PFSK-1 (cell line): ENCODE measurements around the gene PPP1R9A.

Experiments
- FOXP2 ChIP-seq: optimal IDR thresholded peaks from 2 replicates; pipeline ENCODE3; 2011; ENCODE audit warnings: borderline replicate concordance, control low read depth, inconsistent platforms; ENCODE audit not compliant: insufficient read depth; ENCODE audit errors: extremely low read length, extremely low read depth
- POLR2AphosphoS5 ChIP-seq: IDR thresholded peaks from 2 replicates; pipeline ENCODE4 v1.6.1; 2012; ENCODE audit warnings: low read depth, mild to moderate bottlenecking, control low read depth, low read length, moderate library complexity
- SIN3A ChIP-seq: IDR thresholded peaks from 2 replicates; pipeline ENCODE4 v1.6.1; 2012; ENCODE audit warnings: mild to moderate bottlenecking, low read length, moderate library complexity, borderline replicate concordance; ENCODE audit not compliant: insufficient read depth
- TAF1 ChIP-seq: IDR thresholded peaks from 2 replicates; pipeline ENCODE4 v1.6.1; 2012; ENCODE audit warnings: low read length, control low read depth, borderline replicate concordance; ENCODE audit not compliant: insufficient read depth
- TF ChIP-seq, protein P1 (sequence below), 2 experiments: IDR thresholded peaks; 2 replicates each; pipeline versions ENCODE4 v1.6.1 to v1.8.0; 2011 to 2012; ENCODE audit warnings: low read depth in 2 of 2, low read length in 2 of 2, control low read depth in 1 of 2, inconsistent platforms in 1 of 2, mild to moderate bottlenecking in 1 of 2, moderate library complexity in 1 of 2; ENCODE audit not compliant: insufficient read depth in 1 of 2

DNA sequence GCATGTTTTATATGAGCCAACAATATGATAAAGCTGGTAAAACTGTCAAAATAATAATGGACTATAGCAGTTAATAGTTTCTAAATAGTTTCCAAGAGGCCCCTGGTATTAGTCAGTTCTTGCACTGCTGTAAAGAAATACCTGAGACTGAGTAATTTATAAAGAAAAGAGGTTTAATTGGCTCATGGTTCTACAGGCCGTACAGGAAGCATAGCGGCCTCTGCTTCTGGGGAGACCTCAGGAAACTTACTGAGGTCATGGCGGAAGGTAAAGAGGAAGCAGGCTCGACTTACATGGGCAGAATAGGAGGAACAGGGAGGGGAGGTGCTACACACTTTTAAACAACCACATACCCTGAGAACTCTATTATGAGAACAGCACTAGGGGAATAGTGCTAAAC is 104.6 kb downstream of the PPP1R9A start:
- TF ChIP-seq POLR2AphosphoS5 (no peak), SIN3A (no peak), TAF1 (no peak), FOXP2 (no peak)
- TF ChIP-seq, protein P1, sequence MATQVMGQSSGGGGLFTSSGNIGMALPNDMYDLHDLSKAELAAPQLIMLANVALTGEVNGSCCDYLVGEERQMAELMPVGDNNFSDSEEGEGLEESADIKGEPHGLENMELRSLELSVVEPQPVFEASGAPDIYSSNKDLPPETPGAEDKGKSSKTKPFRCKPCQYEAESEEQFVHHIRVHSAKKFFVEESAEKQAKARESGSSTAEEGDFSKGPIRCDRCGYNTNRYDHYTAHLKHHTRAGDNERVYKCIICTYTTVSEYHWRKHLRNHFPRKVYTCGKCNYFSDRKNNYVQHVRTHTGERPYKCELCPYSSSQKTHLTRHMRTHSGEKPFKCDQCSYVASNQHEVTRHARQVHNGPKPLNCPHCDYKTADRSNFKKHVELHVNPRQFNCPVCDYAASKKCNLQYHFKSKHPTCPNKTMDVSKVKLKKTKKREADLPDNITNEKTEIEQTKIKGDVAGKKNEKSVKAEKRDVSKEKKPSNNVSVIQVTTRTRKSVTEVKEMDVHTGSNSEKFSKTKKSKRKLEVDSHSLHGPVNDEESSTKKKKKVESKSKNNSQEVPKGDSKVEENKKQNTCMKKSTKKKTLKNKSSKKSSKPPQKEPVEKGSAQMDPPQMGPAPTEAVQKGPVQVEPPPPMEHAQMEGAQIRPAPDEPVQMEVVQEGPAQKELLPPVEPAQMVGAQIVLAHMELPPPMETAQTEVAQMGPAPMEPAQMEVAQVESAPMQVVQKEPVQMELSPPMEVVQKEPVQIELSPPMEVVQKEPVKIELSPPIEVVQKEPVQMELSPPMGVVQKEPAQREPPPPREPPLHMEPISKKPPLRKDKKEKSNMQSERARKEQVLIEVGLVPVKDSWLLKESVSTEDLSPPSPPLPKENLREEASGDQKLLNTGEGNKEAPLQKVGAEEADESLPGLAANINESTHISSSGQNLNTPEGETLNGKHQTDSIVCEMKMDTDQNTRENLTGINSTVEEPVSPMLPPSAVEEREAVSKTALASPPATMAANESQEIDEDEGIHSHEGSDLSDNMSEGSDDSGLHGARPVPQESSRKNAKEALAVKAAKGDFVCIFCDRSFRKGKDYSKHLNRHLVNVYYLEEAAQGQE (IDR thresholded peaks at IDR 0.05; ENCODE audit: insufficient read depth in 1 of 2, low read depth in 2 of 2, low read length in 2 of 2), result no peak
